HG02973 (cell line): ENCODE measurements around the gene MAT2A.
"Not testable (repeated sequence)": the region's sequence is repeated elsewhere in the genome, so short reads cannot be mapped to it uniquely, and the experiment has no call there.

Source experiments
- ATAC-seq: cut with Tn5 transposase; IDR thresholded peaks from one replicate; pipeline ENCODE4 v1.9.1; 2021; ENCODE audit warnings: moderate library complexity; ENCODE audit not compliant: unreplicated experiment

MAT2A gene

GRCh38 chr2:85547089-85547858, 8.3 kb downstream of the MAT2A start:
- ATAC-seq: no peak

- ATAC-seq: no peak
These were observed 9.1 kb downstream of the MAT2A start for GRCh38 chr2:85547859-85548607.

GRCh38 chr2:85548608-85548900, 9.6 kb downstream of the MAT2A start:
- ATAC-seq: no peak

GRCh38 chr2:85549095-85549494, 10.1 kb downstream of the MAT2A start:
- no peak for ATAC-seq

- no peak for ATAC-seq
These were observed 10.9 kb downstream of the MAT2A start for GRCh38 chr2:85549826-85550225.

- no peak for ATAC-seq
These were observed 11.5 kb downstream of the MAT2A start for GRCh38 chr2:85550486-85550885.

- ATAC-seq: peak; percentile 53
These were observed 13.0 kb downstream of the MAT2A start for GRCh38 chr2:85551698-85552678.

- no peak for ATAC-seq
These were observed 14.2 kb downstream of the MAT2A start for GRCh38 chr2:85553184-85553583.

- ATAC-seq: no peak
These were observed 16.1 kb downstream of the MAT2A start for GRCh38 chr2:85554980-85555612.

GRCh38 chr2:85557130-85557529, 18.2 kb downstream of the MAT2A start:
- ATAC-seq: no peak

- ATAC-seq: no peak
These were observed 19.2 kb downstream of the MAT2A start for GRCh38 chr2:85558160-85558559.

GRCh38 chr2:85560403-85560726, 21.4 kb downstream of the MAT2A start:
- ATAC-seq: not testable (repeated sequence)

- ATAC-seq: peak; percentile 19
These were observed 21.9 kb downstream of the MAT2A start for GRCh38 chr2:85560812-85561279.

- peak; percentile 86 for ATAC-seq
These were observed 22.6 kb downstream of the MAT2A start, which contains the start of gene GGCX for GRCh38 chr2:85561280-85562212. TSS of gene GGCX (minus strand) at chr2:85561493. CDS start at chr2:85561428, 65 bp downstream.

- ATAC-seq: no peak
These were observed 25.2 kb downstream of the MAT2A start for GRCh38 chr2:85564144-85564563.

- ATAC-seq: no peak
These were observed 27.3 kb downstream of the MAT2A start for GRCh38 chr2:85566265-85566664.

GRCh38 chr2:85575739-85576138, 36.8 kb downstream of the MAT2A start:
- no peak for ATAC-seq

- no peak for ATAC-seq
These were observed 38.1 kb downstream of the MAT2A start for GRCh38 chr2:85577063-85577385.

GRCh38 chr2:85577386-85578242, 38.6 kb downstream of the MAT2A start, which contains the start of gene VAMP8:
TSS of gene VAMP8 (plus strand) at chr2:85577586. CDS start at chr2:85577647, 61 bp downstream.
- peak; percentile 62 for ATAC-seq
